Hepatocyte (in vitro differentiated cells): ENCODE data around the gene CD46. TPM values are rescaled to one million over a fixed set of nuclear protein-coding genes. Genes with fewer than 3 reads are reported as not detected.

Source experiments
- DNase-seq: peaks from one replicate; pipeline ENCODE4 v3.0.0-alpha.2; 2016; ENCODE audit warnings: low spot score
- H2AFZ ChIP-seq: fragments of 200-600 bp; sonication (generic); 2 replicates; pipeline ENCODE4 v1.6.0; 2016; ENCODE audit warnings: antibody characterized with exemption, mild to moderate bottlenecking
- H3K27ac ChIP-seq: fragments of 200-600 bp; sonication (generic); 2 replicates; pipeline ENCODE4 v1.5.1; 2016; ENCODE audit warnings: mild to moderate bottlenecking
- H3K27me3 ChIP-seq: fragments of 200-600 bp; sonication (generic); 2 replicates; pipeline ENCODE4 v1.6.1; 2016
- H3K36me3 ChIP-seq: fragments of 200-600 bp; sonication (generic); replicated peaks from 2 replicates; pipeline ENCODE4 v1.5.1; 2016; ENCODE audit warnings: low read depth; ENCODE audit not compliant: insufficient read depth
- H3K4me1 ChIP-seq: fragments of 200-600 bp; sonication (generic); 2 replicates; pipeline ENCODE4 v1.5.1; 2016; ENCODE audit warnings: mild to moderate bottlenecking, moderate library complexity; ENCODE audit not compliant: insufficient read depth
- H3K4me2 ChIP-seq: fragments of 200-600 bp; sonication (generic); 2 replicates; pipeline ENCODE4 v1.6.0; 2016
- H3K4me3 ChIP-seq: fragments of 200-600 bp; sonication (generic); 2 replicates; pipeline ENCODE4 v1.5.1; 2016; ENCODE audit warnings: mild to moderate bottlenecking
- H3K79me2 ChIP-seq: fragments of 200-600 bp; sonication (generic); 2 replicates; pipeline ENCODE4 v1.6.0; 2017; ENCODE audit warnings: mild to moderate bottlenecking
- H3K9me2 ChIP-seq: fragments of 200-600 bp; sonication (generic); replicated peaks from 2 replicates; pipeline ENCODE4 v1.6.0; 2017; ENCODE audit warnings: mild to moderate bottlenecking; ENCODE audit not compliant: insufficient read depth
- H3K9me3 ChIP-seq: fragments of 200-600 bp; sonication (generic); 2 replicates; pipeline ENCODE4 v1.5.1; 2016; ENCODE audit warnings: low read depth, mild to moderate bottlenecking
- H4K20me1 ChIP-seq: fragments of 200-600 bp; sonication (generic); 2 replicates; pipeline ENCODE4 v1.6.0; 2016; ENCODE audit warnings: mild to moderate bottlenecking; ENCODE audit not compliant: insufficient read depth, poor library complexity, severe bottlenecking
- EZH2 ChIP-seq: fragments of 200-600 bp; sonication (generic); IDR thresholded peaks from 2 replicates; pipeline ENCODE4 v1.6.1; 2016; ENCODE audit warnings: antibody characterized with exemption, mild to moderate bottlenecking, borderline replicate concordance
- EZH2phosphoT487 ChIP-seq: fragments of 200-600 bp; sonication (generic); IDR thresholded peaks from one replicate; pipeline ENCODE4 v1.6.1; 2018; ENCODE audit warnings: antibody characterized with exemption, mild to moderate bottlenecking, low read depth, moderate library complexity; ENCODE audit not compliant: unreplicated experiment, severe bottlenecking
- WGBS: methylation state at CpG from one replicate; pipeline ENCODE4 v1.1.6; 2016; ENCODE audit warnings: low lambda C conversion rate; ENCODE audit errors: missing lambda C conversion rate; 5-methylcytosine and 5-hydroxymethylcytosine counted together
- polyA plus RNA-seq: library from polyadenylated mRNA; unstranded; fragments of >200 nt; fragmentation: Nextera tagmentation; extraction: Ambion mirVana; gene quantifications from 2 replicates; pipeline ENCODE4 v1.2.1, GENCODE V29; 2016
- total RNA-seq: library from RNA; depleted of rRNA; stranded (reverse); fragments of >200 nt; gene quantifications from 2 replicates; pipeline ENCODE4 v1.2.3, GENCODE V29; 2014
- TF ChIP-seq, protein P1 (sequence below): fragments of 200-600 bp; sonication (generic); IDR thresholded peaks from 2 replicates; pipeline ENCODE4 v1.5.1; 2016; ENCODE audit warnings: antibody characterized with exemption, mild to moderate bottlenecking; ENCODE audit not compliant: poor library complexity

Gene CD46
- total and polyA plus RNA-seq, 2 experiments from 2014 or later: 176 to 228 TPM

DNA sequence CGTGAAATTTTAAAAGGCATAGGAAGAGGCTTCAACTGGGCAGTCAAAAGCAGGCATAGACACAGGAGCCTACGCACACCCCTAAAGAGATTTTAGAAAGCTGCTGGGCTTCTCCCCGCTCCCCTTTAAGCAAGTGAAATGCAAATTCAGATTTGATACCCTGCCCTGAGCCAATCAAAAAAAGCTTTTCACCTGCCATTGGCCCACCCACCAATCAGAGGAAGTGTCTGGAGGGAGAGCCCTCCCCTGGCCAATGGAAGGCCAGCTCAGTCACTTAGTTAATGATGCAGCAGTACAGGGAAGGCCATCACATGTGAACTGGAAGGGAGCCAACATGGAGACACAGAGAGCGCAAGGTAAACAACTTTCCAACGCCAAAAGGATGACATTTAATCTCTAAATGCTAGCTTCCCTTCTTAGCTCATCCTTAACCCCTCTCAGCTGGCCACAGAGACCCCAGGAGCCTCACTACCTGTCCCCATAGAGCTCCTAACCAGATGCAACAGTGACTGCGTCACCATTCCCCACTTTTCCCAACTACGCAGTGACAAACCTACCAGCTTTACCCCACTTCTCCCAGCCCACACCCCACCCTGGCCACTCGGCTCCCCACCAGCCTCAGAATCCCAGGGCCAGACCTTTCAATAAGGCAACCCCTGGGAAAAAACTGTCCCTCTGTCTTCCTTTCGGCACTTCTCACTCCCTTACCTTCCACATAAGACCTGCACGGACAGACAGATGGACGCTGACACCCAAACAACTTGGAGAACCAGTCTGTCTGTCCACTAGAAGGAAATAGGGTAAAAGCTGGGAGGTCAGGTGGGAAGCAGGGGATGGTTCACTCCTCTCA, 71.0 kb downstream of the CD46 start:
- H3K36me3 ChIP-seq: no peaks in the 10 kb centered on the region
- H3K79me2 ChIP-seq: peaks cover 37% of the 10 kb centered on the region
- no peak overlapping the region for H3K4me3 ChIP-seq
- DNase-seq: peak; percentile 30
- no peaks in the 10 kb centered on the region for H3K9me2 ChIP-seq
- no peak overlapping the region for H3K27ac ChIP-seq
- no peaks in the 10 kb centered on the region for H4K20me1 ChIP-seq
- H3K4me1 ChIP-seq: peaks cover 42% of the 10 kb centered on the region
- H3K9me3 ChIP-seq: no peaks in the 10 kb centered on the region
- no peak overlapping the region for H2AFZ ChIP-seq
- H3K4me2 ChIP-seq: peak overlapping the region; percentile 71
- WGBS: 92% methylated on average over 11 of the region's 11 CpGs
- H3K27me3 ChIP-seq: no peaks in the 10 kb centered on the region
- TF ChIP-seq, protein P1, sequence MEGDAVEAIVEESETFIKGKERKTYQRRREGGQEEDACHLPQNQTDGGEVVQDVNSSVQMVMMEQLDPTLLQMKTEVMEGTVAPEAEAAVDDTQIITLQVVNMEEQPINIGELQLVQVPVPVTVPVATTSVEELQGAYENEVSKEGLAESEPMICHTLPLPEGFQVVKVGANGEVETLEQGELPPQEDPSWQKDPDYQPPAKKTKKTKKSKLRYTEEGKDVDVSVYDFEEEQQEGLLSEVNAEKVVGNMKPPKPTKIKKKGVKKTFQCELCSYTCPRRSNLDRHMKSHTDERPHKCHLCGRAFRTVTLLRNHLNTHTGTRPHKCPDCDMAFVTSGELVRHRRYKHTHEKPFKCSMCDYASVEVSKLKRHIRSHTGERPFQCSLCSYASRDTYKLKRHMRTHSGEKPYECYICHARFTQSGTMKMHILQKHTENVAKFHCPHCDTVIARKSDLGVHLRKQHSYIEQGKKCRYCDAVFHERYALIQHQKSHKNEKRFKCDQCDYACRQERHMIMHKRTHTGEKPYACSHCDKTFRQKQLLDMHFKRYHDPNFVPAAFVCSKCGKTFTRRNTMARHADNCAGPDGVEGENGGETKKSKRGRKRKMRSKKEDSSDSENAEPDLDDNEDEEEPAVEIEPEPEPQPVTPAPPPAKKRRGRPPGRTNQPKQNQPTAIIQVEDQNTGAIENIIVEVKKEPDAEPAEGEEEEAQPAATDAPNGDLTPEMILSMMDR: no peak
- TF ChIP-seq EZH2: no peak
- TF ChIP-seq EZH2phosphoT487: no peak

DNA sequence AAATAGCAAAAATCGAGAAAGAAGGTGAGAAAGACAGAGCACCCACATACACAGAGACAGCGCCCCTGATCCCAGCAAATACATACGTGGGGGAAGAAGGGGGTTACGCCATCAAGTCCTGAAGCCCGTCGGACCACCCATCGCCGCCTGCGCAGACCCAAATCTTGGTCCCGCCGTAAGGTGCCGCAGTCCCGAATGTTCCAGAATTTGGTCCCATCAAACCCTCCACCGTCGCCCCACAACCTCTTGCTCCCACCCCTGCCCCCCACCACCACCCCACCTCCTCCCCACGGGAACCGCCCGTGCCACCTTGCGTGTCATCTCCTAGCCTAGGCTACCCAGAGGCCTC, 71.7 kb downstream of the CD46 start:
- WGBS: 91% methylated on average over 17 of the region's 19 CpGs
- H3K27me3 ChIP-seq: no peaks in the 10 kb centered on the region
- TF ChIP-seq EZH2phosphoT487 (no peak), EZH2 (no peak)
- TF ChIP-seq, protein P1: no peak
- no peak for DNase-seq
- H3K4me3 ChIP-seq: no peak overlapping the region
- H3K36me3 ChIP-seq: no peaks in the 10 kb centered on the region
- H2AFZ ChIP-seq: no peak overlapping the region
- no peaks in the 10 kb centered on the region for H3K9me3 ChIP-seq
- H3K27ac ChIP-seq: peak overlapping the region; percentile 39
- H3K9me2 ChIP-seq: no peaks in the 10 kb centered on the region
- H3K4me1 ChIP-seq: peaks cover 44% of the 10 kb centered on the region
- peak overlapping the region; percentile 71 for H3K4me2 ChIP-seq
- peaks cover 37% of the 10 kb centered on the region for H3K79me2 ChIP-seq
- H4K20me1 ChIP-seq: no peaks in the 10 kb centered on the region

DNA sequence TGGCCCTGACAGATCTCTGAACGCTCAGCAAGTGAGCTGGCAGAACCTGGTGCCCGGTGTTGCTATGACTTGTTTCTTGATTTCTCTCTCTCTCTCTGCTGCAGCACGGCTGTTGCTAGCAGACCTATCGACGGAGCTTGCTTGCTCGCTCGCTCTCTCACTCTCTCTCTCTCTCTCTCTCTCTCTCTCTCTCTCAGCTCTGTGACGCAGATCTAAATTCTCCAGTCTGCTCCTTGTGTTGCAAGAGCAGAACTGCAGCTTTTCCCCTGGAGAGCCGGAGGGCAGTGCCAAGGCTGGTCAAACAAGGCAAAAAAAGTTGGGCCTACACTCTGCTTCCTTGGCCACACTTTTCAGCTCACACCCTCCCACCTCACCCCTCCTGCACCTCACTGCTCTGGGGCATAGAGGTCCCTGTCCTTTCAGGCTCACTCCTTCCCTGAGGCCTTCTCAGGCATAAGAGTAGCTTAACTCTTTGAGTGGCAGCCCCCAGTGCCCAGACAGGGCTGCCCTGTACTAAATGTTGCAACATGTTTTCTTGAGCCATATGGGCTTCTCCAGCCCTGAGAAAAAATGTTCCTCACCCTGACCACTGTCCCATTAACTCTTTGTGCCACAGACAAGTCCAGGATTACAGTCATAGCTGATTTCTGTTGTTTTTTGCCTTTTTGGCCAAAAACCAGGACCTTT, 72.2 kb downstream of the CD46 start:
- Histone ChIP-seq H3K9me3 (no peaks in the 10 kb centered on the region), H3K79me2 (peaks cover 37% of the 10 kb centered on the region), H3K4me2 (peak overlapping the region; percentile 71), H3K27ac (peak overlapping the region; percentile 63), H2AFZ (no peak overlapping the region), H3K36me3 (no peaks in the 10 kb centered on the region), H3K9me2 (no peaks in the 10 kb centered on the region), H3K27me3 (no peaks in the 10 kb centered on the region), H3K4me3 (no peak overlapping the region), H4K20me1 (no peaks in the 10 kb centered on the region), H3K4me1 (peaks cover 44% of the 10 kb centered on the region)
- DNase-seq: peak; percentile 92
- 14% methylated on average over 9 of the region's 9 CpGs for WGBS
- TF ChIP-seq EZH2phosphoT487 (no peak), EZH2 (no peak)
- TF ChIP-seq, protein P1: peak; percentile 60
